HG03442 (cell line): ENCODE results near the gene ALDH9A1.
"Not testable (repeated sequence)": the region's sequence is repeated elsewhere in the genome, so short reads cannot be mapped to it uniquely, and the experiment has no call there.

Source experiments
- ATAC-seq: cut with Tn5 transposase; IDR thresholded peaks from one replicate; pipeline ENCODE4 v1.9.1; 2021; ENCODE audit warnings: mild to moderate bottlenecking, moderate library complexity; ENCODE audit not compliant: unreplicated experiment

ALDH9A1 gene

DNA sequence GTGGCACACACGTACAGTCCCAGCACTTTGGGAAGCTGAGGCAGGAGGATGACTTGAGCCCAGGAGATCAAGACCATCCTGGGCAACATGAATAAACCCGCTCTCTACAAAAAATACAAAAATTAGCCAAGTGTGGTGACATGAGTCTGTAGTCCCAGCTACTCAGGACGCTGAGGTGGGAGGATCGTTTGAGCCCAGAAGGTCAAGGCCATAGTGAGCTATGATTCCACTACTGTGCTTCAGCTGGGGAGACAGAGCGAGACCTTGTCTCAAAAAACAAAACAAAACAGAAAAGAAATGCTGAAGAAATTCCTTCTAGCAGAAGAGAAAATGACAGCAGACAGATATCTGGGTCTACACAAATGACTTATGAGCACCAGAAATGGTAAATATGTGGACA is 10.3 kb downstream of the ALDH9A1 start:
- no peak for ATAC-seq

DNA sequence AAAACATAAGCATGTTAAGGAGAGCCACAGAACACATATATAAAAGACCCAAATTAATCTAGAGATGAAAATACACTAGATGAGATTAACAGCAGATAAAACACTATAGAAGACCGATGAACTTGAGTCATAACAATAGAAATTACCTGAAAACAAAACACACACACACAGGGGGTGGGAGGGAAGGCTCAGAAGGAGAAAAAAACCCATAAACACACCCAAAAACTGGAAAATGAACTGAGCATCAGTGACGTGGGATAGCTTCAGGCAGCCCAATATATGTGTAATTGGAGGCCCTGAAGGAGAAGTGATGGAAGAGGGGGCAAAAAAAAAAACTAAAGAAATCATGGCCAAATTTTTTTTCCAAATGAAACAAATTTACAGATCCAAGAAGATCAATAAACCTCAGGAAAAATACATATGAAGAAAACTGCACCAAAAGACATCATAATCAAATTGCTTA is 11.4 kb downstream of the ALDH9A1 start:
- ATAC-seq = peak; percentile 36

- ATAC-seq = peak; percentile 69
Measured at GRCh38 chr1:165686121-165686970, 12.0 kb downstream of the ALDH9A1 start.

DNA sequence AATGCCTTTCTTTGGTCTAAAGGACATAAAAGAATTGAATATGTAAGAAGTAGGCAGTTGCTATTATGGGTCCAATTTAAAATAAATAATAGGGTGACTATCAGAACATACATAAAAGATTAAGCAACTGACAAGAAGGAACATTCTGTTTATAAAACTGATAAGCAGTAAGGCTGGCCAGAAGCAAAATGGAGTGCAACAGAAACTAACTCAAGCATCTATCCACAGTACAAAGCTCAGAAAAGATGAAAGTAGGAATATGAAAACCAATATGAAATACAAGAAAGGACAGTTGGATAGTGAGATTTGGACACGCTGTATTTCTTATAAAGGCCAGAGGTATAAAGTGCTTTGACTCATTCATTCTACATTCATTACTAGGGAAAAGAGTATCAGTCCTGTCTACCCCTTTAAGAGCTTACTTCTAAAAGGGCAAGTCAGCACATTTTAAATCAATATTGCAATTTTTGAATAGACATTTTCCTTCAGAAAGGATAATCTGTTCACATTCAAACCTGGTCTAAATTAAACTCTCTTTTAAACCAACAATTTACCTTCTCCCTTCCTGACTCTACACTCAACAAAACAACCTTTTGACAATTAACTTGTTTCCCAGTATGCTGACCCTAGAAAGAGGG is 14.4 kb downstream of the ALDH9A1 start:
- no peak for ATAC-seq

DNA sequence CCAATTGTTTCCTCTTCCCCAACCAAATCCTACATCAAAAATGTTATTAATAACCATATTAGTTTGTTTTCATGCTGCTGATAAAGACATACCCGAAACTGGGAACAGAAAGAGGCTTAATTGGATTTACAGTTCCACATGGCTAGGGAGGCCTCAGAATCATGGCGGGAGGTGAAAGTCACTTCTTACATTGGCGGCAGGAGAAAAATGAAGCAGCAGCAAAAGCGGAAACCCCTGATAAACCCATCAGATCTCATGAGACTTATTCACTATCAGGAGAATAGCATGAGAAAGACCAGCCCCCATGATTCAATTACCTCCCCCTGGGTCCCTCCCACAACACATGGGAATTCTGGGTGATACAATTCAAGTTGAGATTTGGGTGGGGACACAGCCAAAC is 17.6 kb downstream of the ALDH9A1 start:
- not testable (repeated sequence) for ATAC-seq

- no peak for ATAC-seq
Measured at GRCh38 chr1:165680303-165680702, 18.1 kb downstream of the ALDH9A1 start.

DNA sequence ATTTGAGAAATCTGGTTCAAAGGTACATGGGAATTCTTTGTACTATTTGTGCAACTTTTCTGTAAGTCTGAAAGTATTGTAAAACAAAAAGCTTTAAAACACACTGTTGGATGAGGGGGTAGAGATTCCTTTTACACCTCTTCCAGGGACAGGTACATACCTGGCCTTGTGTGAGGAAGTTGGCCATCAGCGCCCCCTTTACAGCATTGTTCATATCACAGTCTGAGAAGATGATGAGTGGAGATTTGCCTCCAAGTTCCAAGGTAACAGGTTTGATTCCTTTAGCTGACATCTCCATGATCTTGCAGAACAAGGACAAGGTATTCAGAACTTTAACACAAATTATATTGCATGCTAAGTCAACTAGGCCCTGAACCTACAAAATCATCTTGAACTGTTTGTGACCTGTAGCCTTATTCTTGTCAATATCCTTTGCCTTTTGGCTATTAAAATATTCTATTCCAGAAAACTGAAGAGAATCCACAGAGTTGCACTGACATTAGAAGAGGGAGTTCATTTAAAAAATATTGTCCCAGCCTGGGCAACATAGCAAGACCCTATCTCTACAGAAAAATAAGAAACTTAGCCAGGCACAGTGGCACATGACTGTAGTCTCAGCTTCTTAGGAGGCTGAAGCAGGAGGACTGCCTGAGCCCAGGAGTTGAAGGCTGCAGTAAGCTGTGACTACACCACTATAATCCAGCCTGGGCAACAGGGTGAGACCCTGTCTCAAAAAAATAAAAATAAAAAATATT is 18.9 kb downstream of the ALDH9A1 start:
- no peak for ATAC-seq

DNA sequence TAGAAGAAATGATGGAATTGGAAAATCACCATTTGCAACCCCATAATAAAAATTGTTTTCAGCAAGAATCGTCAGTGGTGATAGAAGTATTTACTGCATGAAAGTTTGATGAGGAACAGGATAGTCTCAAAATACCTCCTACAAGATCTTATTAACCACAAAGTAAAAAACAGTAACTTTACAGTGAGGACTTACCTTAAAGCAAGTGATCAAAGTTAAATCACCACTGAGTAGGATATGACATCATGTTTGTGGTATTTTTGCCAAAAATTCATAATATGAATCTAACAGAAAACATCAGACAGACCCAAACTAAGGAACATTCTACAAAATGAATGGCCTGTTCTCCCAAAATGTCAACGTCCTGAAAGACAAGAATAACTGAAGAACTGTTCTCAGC is 19.9 kb downstream of the ALDH9A1 start:
- no peak for ATAC-seq

DNA sequence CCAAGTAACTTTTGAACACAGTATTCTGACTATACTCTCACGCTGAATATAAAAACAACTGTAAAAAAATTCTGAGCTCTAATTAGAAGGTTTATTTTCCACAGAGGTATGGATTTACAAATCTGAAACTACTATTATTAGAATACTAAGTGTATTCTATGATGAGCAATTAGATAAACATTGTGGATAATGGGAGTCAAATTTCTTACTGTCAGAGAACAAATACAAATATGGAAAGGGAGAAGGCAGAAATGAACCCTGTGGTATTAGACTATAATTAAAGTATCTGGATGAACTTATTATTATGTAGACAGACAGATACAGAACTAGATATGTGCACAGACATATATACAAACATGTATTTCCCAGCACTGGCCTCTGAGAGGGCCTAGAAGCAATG is 22.6 kb downstream of the ALDH9A1 start:
- no peak for ATAC-seq

DNA sequence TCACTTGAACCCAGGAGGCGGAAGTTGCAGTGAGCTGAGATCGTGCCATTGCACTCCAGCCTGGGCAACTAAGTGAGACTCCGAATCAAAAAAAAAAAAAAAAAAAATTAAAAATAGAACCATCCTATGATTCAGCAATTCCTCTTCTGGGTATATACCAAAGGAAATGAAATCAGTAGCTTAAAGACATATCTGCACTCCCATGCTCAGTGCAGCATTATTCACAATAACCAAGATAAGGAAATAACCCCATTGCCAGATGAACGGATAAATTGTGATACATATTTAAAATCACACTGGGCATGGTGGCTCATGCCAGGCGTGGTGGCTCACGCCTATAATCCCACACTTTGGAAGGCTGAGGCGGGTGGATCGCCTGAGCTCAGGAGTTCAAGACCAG is 23.8 kb downstream of the ALDH9A1 start:
- ATAC-seq = no peak

DNA sequence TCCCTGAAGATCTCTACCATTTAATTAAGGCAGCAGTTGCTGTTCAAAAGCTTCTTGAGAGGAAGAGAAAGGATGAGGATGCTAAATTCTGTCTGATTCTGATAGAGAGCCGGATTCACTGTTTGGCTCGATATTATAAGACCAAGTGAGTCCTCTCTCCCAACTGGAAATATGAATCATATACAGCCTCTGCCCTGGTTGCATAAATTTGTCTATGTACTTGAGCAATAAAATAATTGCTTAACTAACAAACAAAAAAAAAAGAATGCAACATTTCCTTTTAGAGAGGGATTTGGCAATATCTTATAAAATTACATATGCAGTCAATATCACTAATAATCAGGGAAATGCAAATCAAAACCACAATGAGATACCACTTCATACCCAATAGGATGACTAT is 26.8 kb downstream of the ALDH9A1 start:
- ATAC-seq = no peak

DNA sequence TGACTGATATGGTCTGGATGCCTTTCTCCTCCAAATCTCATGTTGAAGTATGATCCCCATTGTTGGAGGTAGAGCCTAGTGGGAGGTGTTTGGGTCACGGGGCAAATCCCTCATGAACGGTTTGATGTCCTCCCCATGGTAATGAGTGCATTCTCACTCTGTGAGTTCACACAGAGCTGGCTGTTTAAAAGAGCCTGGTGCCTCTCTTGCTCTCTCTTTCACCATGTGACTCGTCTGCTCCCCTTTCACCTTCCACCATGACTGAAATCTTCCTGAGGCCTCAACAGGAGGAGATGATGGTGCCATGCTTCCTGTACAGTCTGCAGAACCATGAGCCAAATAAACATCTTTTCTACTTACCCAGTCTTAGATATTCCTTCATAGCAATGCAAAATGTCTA is 30.2 kb downstream of the ALDH9A1 start:
- no peak for ATAC-seq

DNA sequence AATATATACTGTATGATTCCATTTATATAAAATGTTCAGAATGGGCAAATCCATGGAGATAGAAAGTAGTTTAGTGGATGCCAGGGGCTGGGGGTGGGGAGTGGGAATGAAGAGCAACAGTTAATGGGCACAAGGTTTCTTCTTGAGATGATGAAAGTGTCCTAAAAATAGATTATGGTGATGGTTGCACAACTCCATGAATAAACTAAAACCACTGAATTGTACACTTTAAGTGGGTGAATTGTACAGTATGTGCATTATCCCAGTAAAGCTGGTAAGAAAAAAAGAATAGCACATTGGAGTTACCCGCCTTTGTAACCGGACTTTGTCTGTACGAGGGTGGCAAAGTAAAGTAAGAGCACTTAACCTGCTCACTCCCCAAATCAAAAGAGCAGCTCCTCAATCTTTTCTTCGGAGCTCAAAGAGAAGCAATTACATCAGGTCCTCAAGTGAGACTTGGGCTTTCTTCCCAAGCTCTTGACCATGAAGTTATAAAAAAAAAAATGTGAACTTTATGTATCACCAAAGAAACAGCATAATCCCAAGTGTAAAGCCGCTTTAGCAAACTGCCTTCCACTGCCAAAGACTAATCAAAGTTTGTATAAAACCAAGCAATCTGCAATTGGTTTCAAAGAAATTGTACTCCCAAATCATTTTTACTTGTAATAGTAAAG is 32.1 kb downstream of the ALDH9A1 start:
- no peak for ATAC-seq

DNA sequence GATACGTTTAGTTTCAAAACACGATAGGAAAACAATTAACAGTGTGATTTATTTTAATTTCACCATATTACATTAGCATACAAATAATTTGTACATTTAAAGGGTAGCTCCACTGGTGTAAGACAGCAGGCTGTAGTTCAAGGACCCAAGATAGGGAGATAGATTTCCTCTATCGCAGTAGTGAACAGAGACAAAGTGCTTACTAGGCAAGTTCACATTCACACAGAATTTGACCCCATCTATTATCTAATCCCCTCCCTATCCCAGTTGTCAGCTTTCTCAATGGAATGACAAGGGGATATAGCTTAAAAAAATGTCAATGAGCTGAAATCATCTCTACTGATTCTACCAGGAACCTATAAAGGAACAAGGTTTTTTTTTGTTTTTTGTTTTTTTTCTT is 36.2 kb downstream of the ALDH9A1 start:
- no peak for ATAC-seq

GRCh38 chr1:165661703-165662102 is 36.7 kb downstream of the ALDH9A1 start:
- ATAC-seq = no peak

GRCh38 chr1:165659581-165659895 is 38.8 kb downstream of the ALDH9A1 start:
- ATAC-seq = no peak

DNA sequence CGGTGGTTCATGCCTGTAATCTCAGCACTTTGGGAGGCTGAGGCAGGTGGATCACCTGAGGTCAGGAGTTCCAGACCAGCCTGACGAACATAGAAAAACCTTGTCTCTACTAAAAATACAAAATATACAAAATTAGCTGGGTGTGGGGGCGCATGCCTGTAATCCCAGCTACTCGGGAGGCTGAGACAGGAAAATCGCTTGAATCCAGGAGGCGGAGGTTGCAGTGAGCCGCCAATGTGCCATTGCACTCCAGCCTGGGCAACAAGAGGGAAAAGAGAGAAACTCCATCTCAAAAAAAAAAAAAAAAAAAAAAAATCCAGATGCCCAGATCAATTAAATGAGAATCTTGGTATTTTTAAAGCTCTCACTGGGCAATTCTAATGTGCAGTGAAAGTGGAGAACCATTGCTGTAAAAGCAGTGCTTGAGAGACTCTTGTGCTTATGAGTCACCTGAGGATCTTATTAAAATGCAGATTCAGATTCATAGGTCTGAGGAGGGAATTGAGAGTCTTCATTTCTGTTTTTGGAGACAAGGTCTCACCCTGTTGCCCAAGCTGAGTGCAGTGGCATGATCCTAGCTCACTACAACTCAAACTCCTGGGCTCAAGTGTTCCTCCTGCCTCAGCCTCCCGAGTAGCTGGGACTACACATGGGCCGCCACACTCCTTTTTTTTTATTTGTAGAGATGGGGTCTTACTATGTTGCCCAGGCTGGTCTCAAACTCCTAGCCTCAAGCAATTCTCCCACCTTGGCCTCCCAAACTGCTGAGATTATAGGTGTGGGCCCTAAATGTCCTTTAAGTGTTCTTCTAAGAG is 39.4 kb downstream of the ALDH9A1 start:
- not testable (repeated sequence) for ATAC-seq

DNA sequence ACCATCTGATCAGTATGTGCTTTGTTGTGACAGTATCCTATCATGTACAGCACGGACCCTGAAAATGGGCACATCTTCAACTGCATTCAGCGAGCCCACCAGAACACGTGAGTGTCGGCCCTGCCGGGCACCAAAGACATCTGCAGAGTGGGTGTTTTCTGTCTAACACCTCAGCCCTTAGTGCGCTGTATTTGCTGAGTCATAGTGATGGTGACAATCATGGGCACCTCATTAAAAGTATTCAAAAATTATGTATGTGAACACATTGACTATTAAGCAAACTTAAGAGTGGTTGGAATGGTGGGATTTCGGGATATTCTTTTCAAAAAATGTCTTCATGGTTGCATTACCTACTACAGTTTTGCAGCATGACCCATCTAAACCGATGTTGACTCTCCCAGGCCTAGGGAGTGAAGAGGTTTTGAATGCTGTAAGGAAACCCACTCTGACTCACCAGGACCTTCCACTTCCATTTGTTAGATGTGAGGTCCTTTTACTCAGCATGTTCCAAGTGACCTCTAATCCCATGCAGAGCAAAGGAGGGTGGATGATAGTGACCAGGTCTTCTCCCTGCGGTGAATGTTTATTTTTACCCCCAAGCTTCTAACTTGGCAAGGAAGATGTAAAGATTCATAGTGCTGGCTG is 47.3 kb downstream of the ALDH9A1 start:
- no peak for ATAC-seq

DNA sequence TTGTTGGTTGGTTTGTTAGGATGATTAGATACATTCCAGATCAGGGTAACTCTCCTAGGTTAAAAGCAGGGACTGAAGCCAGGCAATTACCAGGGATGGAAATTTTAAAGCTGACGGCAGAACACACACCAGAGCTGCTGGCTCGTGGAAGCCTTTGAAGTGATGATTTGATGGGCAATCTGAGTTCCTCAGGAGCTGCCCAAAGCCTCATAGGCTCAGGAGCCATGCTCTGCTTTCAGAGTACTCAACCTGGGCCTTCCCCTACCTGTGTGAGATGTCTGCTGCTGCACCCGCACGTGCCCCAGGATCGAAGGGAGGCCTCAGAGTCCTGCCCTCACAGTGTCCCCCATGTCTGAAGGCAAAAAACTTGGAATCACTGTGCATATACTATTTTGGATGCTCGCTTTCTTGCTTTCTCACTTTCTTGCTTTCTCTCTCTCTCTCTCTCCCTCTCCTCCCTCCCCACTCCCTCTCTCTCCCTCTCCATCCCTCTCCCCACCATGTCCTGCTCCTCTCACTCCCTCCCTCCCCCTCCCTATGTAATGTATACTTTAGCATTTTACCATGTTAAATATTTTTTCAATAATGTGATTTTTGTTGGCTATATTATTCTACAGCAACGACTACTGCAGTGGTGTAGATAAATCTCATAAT is 49.3 kb downstream of the ALDH9A1 start:
- ATAC-seq = no peak
